ENCODE measurements around the gene MTOR. TPM values are rescaled to one million over a fixed set of nuclear protein-coding genes. Genes with fewer than 3 reads are reported as not detected.

Gene MTOR
- total and polyA plus RNA-seq, 2 of the 8 experiments (the other 6 are each of a cell fraction or from before 2014, with no cell fraction given) = 44.2 to 76.8 TPM

DNA sequence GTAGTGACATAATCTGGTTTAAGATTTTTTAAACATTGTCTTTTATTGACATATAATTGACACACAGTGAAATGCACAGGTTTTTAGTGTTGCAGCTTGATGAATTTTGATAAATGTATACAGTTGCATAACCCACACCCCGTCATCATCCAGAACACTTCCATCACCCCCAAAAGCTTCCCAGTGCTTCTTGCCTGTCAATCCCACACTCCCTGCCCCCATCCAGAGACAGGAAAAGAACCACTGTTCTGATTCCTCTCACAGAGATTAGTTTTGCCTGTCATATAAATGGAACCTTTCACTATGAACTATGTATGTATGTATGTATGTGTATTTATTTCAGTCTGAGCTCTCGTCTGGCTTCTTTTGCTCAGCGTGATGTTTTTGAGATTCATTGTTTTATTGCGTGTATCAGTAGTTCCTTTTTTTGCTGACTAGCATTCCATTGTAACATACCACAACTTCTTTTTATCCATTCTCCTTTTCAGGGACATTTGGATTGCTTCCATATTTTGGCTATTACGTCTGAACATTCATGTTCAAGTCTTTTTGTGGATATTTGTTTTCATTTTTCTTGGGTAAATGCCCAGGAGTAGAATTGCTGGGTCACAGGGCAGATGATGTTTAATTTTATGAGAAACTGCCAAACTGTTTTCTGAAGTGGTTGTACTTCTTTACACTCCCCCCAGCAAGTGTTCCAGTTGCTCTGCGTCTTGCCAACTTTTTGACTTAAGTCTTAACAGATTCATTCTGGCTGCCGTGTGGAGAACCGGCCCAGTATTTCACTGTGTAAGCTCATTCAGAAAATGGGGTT is 19.4 kb upstream of the MTOR start:
- H4K20me1 ChIP-seq (replicated peaks in 1 of 2; ENCODE audit: control insufficient read depth in 1 of 2, insufficient read depth in 2 of 2, low read length in 2 of 2) = peaks cover 0 to 2% of the 10 kb centered on the region in 2 experiments
- H3K4ac ChIP-seq (replicated peaks; ENCODE audit: insufficient read length, low read depth, low read length) = no peak overlapping the region
- no peak overlapping the region for H3K9ac ChIP-seq (replicated peaks in 1 of 4; ENCODE audit: extremely low read depth in 1 of 4, low read depth in 3 of 4, low read length in 3 of 4)
- H3K79me2 ChIP-seq (ENCODE audit: control insufficient read depth in 1 of 2, insufficient read depth in 2 of 2, low read length in 2 of 2) = peaks cover 6 to 35% of the 10 kb centered on the region in 2 experiments; a peak in 3 of 4 replicates
- no peak overlapping the region for H2AK5ac ChIP-seq (ENCODE audit: low read depth, low read length)
- no peak overlapping the region for H2BK12ac ChIP-seq (ENCODE audit: low read depth, low read length)
- ChIA-PET POLR2A (ENCODE audit: partially characterized antibody) (interaction anchor here (0.6 to 1.0 kb wide), 3 partner anchors 19 to 46 kb away, joined by 3 read pairs; partner anchors contain the start of gene MTOR), CTCF (ENCODE audit: partially characterized antibody) (interaction anchor here (1.2 to 1.5 kb wide), 3 partner anchors 15 to 360 kb away, joined by 3 to 4 read pairs (median 3); no protein-coding TSS in a partner anchor)
- no peak overlapping the region for H3K4me3 ChIP-seq (ENCODE audit: extremely low read depth in 1 of 4, insufficient read depth in 2 of 4, low read depth in 3 of 4, low read length in 4 of 4)
- peaks cover 4 to 16% (median 12%) of the 10 kb centered on the region in 4 experiments for H3K4me1 ChIP-seq (replicated peaks in 1 of 4; ENCODE audit: control insufficient read depth in 3 of 4, insufficient read depth in 4 of 4, low read length in 3 of 4)
- no peak for TF ChIP-seq CREB1 (IDR thresholded peaks at IDR 0.05)
- DNase-seq (ENCODE audit: low read depth in 1 of 2, low spot score in 2 of 2) (no peak), FAIRE-seq (no peak)
- no peaks in the 10 kb centered on the region; the same call in 1 of the 2 replicates for H3K23me2 ChIP-seq (ENCODE audit: low read depth, low read length)
- H2BK120ac ChIP-seq (replicated peaks; ENCODE audit: low read depth, low read length) = no peak overlapping the region
- H3K14ac ChIP-seq (ENCODE audit: insufficient read length) = no peak overlapping the region
- H2AFZ ChIP-seq (ENCODE audit: low read length) = no peak overlapping the region
- no peaks in the 10 kb centered on the region for H3K9me3 ChIP-seq (ENCODE audit: insufficient read depth in 2 of 2, low read depth in 1 of 2, low read length in 1 of 2)
- H3K27ac ChIP-seq (ENCODE audit: low read depth, low read length) = no peak overlapping the region
- H4K91ac ChIP-seq (replicated peaks; ENCODE audit: insufficient read length, low read length) = no peak overlapping the region
- no peak overlapping the region for H2BK15ac ChIP-seq (ENCODE audit: low read length)
- H2BK20ac ChIP-seq (ENCODE audit: low read length) = no peak overlapping the region
- WGBS, 2 experiments (ENCODE audit: extremely low coverage in 1 of 2, insufficient coverage in 1 of 2, insufficient read length in 1 of 2, insufficient replicate concordance in 2 of 2, low coverage in 1 of 2, low lambda C conversion rate in 2 of 2, missing lambda C conversion rate in 1 of 2) = 93% methylated on average over 8 of the region's 8 CpGs; no CpG with 5 or more reads in 1 of the 2 experiments
- H3K56ac ChIP-seq (replicated peaks; ENCODE audit: insufficient read length, low read depth, low read length) = no peak overlapping the region
- no peak overlapping the region for H3K18ac ChIP-seq (ENCODE audit: extremely low read depth, low read length)
- H3K79me1 ChIP-seq (ENCODE audit: low read depth, low read length) = peaks cover 15% of the 10 kb centered on the region; the same call in 1 of the 2 replicates
- H3K4me2 ChIP-seq (ENCODE audit: insufficient read depth in 1 of 2, low read depth in 2 of 2, low read length in 2 of 2) = no peak overlapping the region
- H4K5ac ChIP-seq (ENCODE audit: insufficient read length, low read depth, low read length) = no peak overlapping the region
- no peak overlapping the region for H2BK5ac ChIP-seq (ENCODE audit: low read depth, low read length)
- H3K23ac ChIP-seq (ENCODE audit: insufficient read length) = no peak overlapping the region
- no peak overlapping the region for H4K8ac ChIP-seq (ENCODE audit: extremely low read depth, insufficient read depth, low read length)
- H3K36me3 ChIP-seq (ENCODE audit: control insufficient read depth in 2 of 4, insufficient read depth in 4 of 4, low read length in 3 of 4) = peaks cover 0 to 16% (median 1%) of the 10 kb centered on the region in 4 experiments; a peak in 4 of 8 replicates
- no peaks in the 10 kb centered on the region for H3K27me3 ChIP-seq (replicated peaks in 1 of 4; ENCODE audit: control insufficient read depth in 3 of 4, extremely low read depth in 1 of 4, insufficient read depth in 3 of 4, low read length in 3 of 4)

All from H1 (cell line).